ENCODE data around the gene ECM2.

ECM2 gene

GRCh38 chr9:92547356-92547755, 11.6 kb upstream of the ECM2 start:
- no peaks in the 10 kb centered on the region for H3K4me1 ChIP-seq (ENCODE audit: control insufficient read depth, insufficient read depth, low read length)
- no peak overlapping the region for H3K4me3 ChIP-seq (ENCODE audit: low read length)
- no peaks in the 10 kb centered on the region for H3K9me3 ChIP-seq (ENCODE audit: control insufficient read depth, low read length)
- H3K9ac ChIP-seq (ENCODE audit: low read length): no peak overlapping the region
- H3K36me3 ChIP-seq (ENCODE audit: control insufficient read depth, insufficient read depth, low read length): no peaks in the 10 kb centered on the region
- H3K27me3 ChIP-seq (ENCODE audit: control insufficient read depth, insufficient read depth, low read length): no peaks in the 10 kb centered on the region

GRCh38 chr9:92545002-92545510, 9.3 kb upstream of the ECM2 start:
- H3K4me3 ChIP-seq (ENCODE audit: low read length): no peak overlapping the region
- H3K9ac ChIP-seq (ENCODE audit: low read length): no peak overlapping the region
- no peaks in the 10 kb centered on the region for H3K27me3 ChIP-seq (ENCODE audit: control insufficient read depth, insufficient read depth, low read length)
- no peaks in the 10 kb centered on the region for H3K4me1 ChIP-seq (ENCODE audit: control insufficient read depth, insufficient read depth, low read length)
- no peaks in the 10 kb centered on the region for H3K9me3 ChIP-seq (ENCODE audit: control insufficient read depth, low read length)
- no peaks in the 10 kb centered on the region for H3K36me3 ChIP-seq (ENCODE audit: control insufficient read depth, insufficient read depth, low read length)

GRCh38 chr9:92543972-92544371, 8.2 kb upstream of the ECM2 start:
- Histone ChIP-seq H3K4me1 (ENCODE audit: control insufficient read depth, insufficient read depth, low read length) (no peaks in the 10 kb centered on the region), H3K4me3 (ENCODE audit: low read length) (no peak overlapping the region), H3K36me3 (ENCODE audit: control insufficient read depth, insufficient read depth, low read length) (no peaks in the 10 kb centered on the region), H3K27me3 (ENCODE audit: control insufficient read depth, insufficient read depth, low read length) (no peaks in the 10 kb centered on the region), H3K9ac (ENCODE audit: low read length) (no peak overlapping the region), H3K9me3 (ENCODE audit: control insufficient read depth, low read length) (no peaks in the 10 kb centered on the region)

GRCh38 chr9:92538541-92538940, 2.8 kb upstream of the ECM2 start:
- no peaks in the 10 kb centered on the region for H3K27me3 ChIP-seq (ENCODE audit: control insufficient read depth, insufficient read depth, low read length)
- H3K36me3 ChIP-seq (ENCODE audit: control insufficient read depth, insufficient read depth, low read length): no peaks in the 10 kb centered on the region
- H3K9me3 ChIP-seq (ENCODE audit: control insufficient read depth, low read length): no peaks in the 10 kb centered on the region
- H3K4me1 ChIP-seq (ENCODE audit: control insufficient read depth, insufficient read depth, low read length): no peaks in the 10 kb centered on the region
- no peak overlapping the region for H3K9ac ChIP-seq (ENCODE audit: low read length)
- H3K4me3 ChIP-seq (ENCODE audit: low read length): no peak overlapping the region

GRCh38 chr9:92534674-92535073, 1.1 kb downstream of the ECM2 start:
- no peaks in the 10 kb centered on the region for H3K4me1 ChIP-seq (ENCODE audit: control insufficient read depth, insufficient read depth, low read length)
- no peak overlapping the region for H3K4me3 ChIP-seq (ENCODE audit: low read length)
- no peaks in the 10 kb centered on the region for H3K36me3 ChIP-seq (ENCODE audit: control insufficient read depth, insufficient read depth, low read length)
- H3K9me3 ChIP-seq (ENCODE audit: control insufficient read depth, low read length): no peaks in the 10 kb centered on the region
- no peaks in the 10 kb centered on the region for H3K27me3 ChIP-seq (ENCODE audit: control insufficient read depth, insufficient read depth, low read length)
- H3K9ac ChIP-seq (ENCODE audit: low read length): no peak overlapping the region

- H3K4me1 ChIP-seq (ENCODE audit: control insufficient read depth, insufficient read depth, low read length): no peaks in the 10 kb centered on the region
- H3K9ac ChIP-seq (ENCODE audit: low read length): no peak overlapping the region
- H3K4me3 ChIP-seq (ENCODE audit: low read length): no peak overlapping the region
- no peaks in the 10 kb centered on the region for H3K27me3 ChIP-seq (ENCODE audit: control insufficient read depth, insufficient read depth, low read length)
- no peaks in the 10 kb centered on the region for H3K36me3 ChIP-seq (ENCODE audit: control insufficient read depth, insufficient read depth, low read length)
- H3K9me3 ChIP-seq (ENCODE audit: control insufficient read depth, low read length): no peaks in the 10 kb centered on the region
Measured at GRCh38 chr9:92534204-92534603, 1.6 kb downstream of the ECM2 start.

- Histone ChIP-seq H3K4me3 (ENCODE audit: low read length) (no peak overlapping the region), H3K9me3 (ENCODE audit: control insufficient read depth, low read length) (no peaks in the 10 kb centered on the region)
Measured at GRCh38 chr9:92530893-92531292, 4.9 kb downstream of the ECM2 start.

GRCh38 chr9:92529124-92529523, 6.7 kb downstream of the ECM2 start:
- Histone ChIP-seq H3K4me3 (ENCODE audit: low read length) (no peak overlapping the region), H3K9ac (ENCODE audit: low read length) (no peak overlapping the region), H3K4me1 (ENCODE audit: control insufficient read depth, insufficient read depth, low read length) (no peaks in the 10 kb centered on the region), H3K27me3 (ENCODE audit: control insufficient read depth, insufficient read depth, low read length) (no peaks in the 10 kb centered on the region), H3K36me3 (ENCODE audit: control insufficient read depth, insufficient read depth, low read length) (no peaks in the 10 kb centered on the region), H3K9me3 (ENCODE audit: control insufficient read depth, low read length) (no peaks in the 10 kb centered on the region)

More at GRCh38 chr9:92530893-92531292, 4.9 kb downstream of the ECM2 start:
- H3K27me3 ChIP-seq (ENCODE audit: control insufficient read depth, insufficient read depth, low read length): no peaks in the 10 kb centered on the region
- no peak overlapping the region for H3K9ac ChIP-seq (ENCODE audit: low read length)
- H3K36me3 ChIP-seq (ENCODE audit: control insufficient read depth, insufficient read depth, low read length): no peaks in the 10 kb centered on the region
- H3K4me1 ChIP-seq (ENCODE audit: control insufficient read depth, insufficient read depth, low read length): no peaks in the 10 kb centered on the region

- Histone ChIP-seq H3K9me3 (ENCODE audit: control insufficient read depth, low read length) (no peaks in the 10 kb centered on the region), H3K4me1 (ENCODE audit: control insufficient read depth, insufficient read depth, low read length) (no peaks in the 10 kb centered on the region), H3K9ac (ENCODE audit: low read length) (no peak overlapping the region), H3K4me3 (ENCODE audit: low read length) (no peak overlapping the region), H3K27me3 (ENCODE audit: control insufficient read depth, insufficient read depth, low read length) (no peaks in the 10 kb centered on the region), H3K36me3 (ENCODE audit: control insufficient read depth, insufficient read depth, low read length) (no peaks in the 10 kb centered on the region)
Measured at GRCh38 chr9:92528522-92528849, 7.3 kb downstream of the ECM2 start.

GRCh38 chr9:92527832-92528521, 7.8 kb downstream of the ECM2 start:
- H3K4me3 ChIP-seq (ENCODE audit: low read length): no peak overlapping the region
- no peaks in the 10 kb centered on the region for H3K4me1 ChIP-seq (ENCODE audit: control insufficient read depth, insufficient read depth, low read length)
- H3K36me3 ChIP-seq (ENCODE audit: control insufficient read depth, insufficient read depth, low read length): no peaks in the 10 kb centered on the region
- no peaks in the 10 kb centered on the region for H3K27me3 ChIP-seq (ENCODE audit: control insufficient read depth, insufficient read depth, low read length)
- H3K9ac ChIP-seq (ENCODE audit: low read length): no peak overlapping the region
- no peaks in the 10 kb centered on the region for H3K9me3 ChIP-seq (ENCODE audit: control insufficient read depth, low read length)

GRCh38 chr9:92527291-92527828, 8.4 kb downstream of the ECM2 start:
- Histone ChIP-seq H3K36me3 (ENCODE audit: control insufficient read depth, insufficient read depth, low read length) (no peaks in the 10 kb centered on the region), H3K27me3 (ENCODE audit: control insufficient read depth, insufficient read depth, low read length) (no peaks in the 10 kb centered on the region), H3K4me3 (ENCODE audit: low read length) (no peak overlapping the region), H3K9me3 (ENCODE audit: control insufficient read depth, low read length) (no peaks in the 10 kb centered on the region), H3K4me1 (ENCODE audit: control insufficient read depth, insufficient read depth, low read length) (no peaks in the 10 kb centered on the region), H3K9ac (ENCODE audit: low read length) (no peak overlapping the region)

GRCh38 chr9:92525306-92525705, 10.5 kb downstream of the ECM2 start:
- Histone ChIP-seq H3K36me3 (ENCODE audit: control insufficient read depth, insufficient read depth, low read length) (no peaks in the 10 kb centered on the region), H3K9me3 (ENCODE audit: control insufficient read depth, low read length) (no peaks in the 10 kb centered on the region), H3K4me1 (ENCODE audit: control insufficient read depth, insufficient read depth, low read length) (no peaks in the 10 kb centered on the region), H3K4me3 (ENCODE audit: low read length) (no peak overlapping the region), H3K27me3 (ENCODE audit: control insufficient read depth, insufficient read depth, low read length) (no peaks in the 10 kb centered on the region), H3K9ac (ENCODE audit: low read length) (no peak overlapping the region)

Data from mucosa of stomach (tissue), 1 donor.